ENCODE measurements around the gene UBA7.
"Not testable (repeated sequence)": the region's sequence is repeated elsewhere in the genome, so short reads cannot be mapped to it uniquely, and the experiment has no call there.

UBA7 gene

DNA sequence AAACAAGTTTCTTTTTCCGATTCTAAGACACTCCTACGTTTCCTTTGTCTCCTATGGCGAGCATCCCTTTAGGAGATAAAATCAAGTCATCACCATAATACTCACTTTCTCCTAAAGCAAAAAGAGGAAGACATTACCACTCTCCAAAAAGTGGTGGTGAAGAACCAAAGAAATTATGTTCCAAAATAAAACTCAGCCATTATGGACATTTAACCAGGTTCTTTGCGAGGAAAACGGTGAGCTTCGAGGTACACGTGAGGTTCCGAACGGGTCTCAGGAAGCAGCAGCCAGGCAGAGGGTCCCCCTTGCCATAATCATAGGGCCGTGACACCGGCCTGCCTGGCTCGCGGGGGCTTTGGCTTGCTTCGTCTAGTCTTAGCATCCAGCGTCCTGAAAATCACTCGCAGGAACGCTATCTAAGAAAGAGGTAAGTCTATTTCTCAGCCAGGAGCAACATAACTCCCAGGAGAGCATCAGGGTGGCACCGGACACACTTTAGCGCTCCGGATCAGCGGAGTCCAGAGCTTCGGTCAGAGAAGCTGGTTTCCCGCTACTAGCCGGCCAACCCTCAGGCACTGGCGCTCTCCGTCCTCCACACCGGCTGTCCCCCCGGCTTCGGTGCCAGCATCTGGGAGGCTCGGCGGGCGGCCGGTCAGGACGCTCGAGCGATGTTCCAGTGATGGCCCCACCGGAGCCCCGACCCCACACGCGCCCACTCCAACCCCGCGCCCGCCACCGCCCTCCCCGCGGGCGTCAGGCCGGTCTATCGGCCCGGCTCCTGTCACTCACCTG, 28.0 kb downstream of the UBA7 start:
- no peak for DNase-seq

GRCh38 chr3:49782277-49782676, 31.5 kb downstream of the UBA7 start:
- not testable (repeated sequence) for DNase-seq

GRCh38 chr3:49781415-49782199, 32.1 kb downstream of the UBA7 start:
- DNase-seq = no peak

DNA sequence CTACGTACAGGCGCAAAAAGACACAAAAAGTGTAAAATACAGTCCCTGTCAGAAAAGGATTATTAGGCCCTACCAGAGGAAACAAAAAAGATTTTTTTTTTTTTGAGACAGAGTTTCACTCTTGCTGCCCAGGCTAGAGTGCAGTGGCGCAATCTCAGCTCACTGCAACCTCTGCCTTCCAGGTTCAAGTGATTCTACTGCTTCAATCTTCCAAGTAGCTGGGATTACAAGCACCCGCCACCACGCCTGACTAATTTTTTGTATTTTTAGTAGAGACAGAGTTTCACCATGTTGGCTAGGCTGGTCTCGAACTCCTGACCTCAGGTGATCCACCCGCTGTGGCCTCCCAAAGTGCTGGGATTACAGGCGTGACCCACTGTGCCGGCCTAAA, 32.8 kb downstream of the UBA7 start:
- not testable (repeated sequence) for DNase-seq

DNA sequence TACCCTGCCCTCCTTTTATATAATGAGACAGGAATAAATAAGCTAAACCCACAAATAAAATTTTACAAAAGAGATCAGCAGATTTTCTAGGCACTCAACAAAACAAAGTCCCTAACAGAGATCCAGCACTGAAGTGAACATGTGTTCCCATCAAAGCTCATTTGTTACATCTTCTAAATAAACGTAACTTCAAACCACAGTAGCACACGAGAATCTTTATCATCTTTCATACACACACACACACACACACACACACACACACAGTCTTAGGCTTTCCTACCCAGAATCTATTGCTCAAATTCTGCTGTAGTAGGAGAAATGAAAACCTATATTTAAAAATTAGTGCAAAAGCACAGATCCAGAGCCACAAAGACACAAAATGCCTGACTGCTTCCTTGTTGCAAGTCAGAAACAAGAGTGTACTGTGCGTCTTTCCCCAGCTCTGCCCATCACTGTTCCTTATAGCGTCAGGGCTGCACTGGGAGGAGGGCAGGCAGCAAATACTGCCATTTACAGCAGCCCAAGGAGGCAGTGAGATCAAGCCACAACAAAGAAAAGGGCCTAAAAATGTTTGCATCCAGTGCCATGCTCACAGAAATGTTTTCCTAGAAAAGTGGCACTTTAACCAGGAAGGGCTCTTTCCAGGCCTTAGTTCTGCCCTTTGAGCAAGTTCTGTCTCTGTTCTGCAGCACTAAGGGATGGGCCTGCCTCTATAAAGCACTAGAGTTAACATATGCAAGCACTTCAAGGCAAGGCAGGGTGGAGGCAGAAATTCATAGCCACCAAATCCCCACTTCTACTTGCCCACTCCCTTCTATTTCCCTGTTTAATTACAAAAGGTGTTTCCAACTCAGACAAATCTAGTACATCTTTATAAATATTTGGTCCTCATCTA, 33.4 kb downstream of the UBA7 start:
- DNase-seq = no peak

- DNase-seq = no peak
Measured at GRCh38 chr3:49779358-49780079, 34.2 kb downstream of the UBA7 start.

DNA sequence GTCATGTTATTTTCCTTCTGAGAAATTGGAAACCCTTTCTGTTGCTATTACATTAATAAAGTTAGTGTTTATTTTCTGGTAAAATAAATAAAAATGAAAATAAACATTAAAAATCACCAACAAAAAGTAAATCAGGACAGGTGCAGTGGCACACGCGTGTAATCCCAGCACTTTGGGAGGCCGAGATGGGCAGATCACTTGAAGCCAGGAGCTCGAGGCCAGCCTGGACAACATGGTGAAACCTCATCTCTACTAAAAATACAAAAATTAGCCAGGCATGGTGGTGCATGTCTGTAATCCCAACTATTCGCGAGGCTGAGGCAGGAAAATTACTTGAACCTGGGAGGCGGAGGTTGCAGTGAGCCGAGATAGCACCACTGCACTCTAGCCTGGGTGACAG, 37.7 kb downstream of the UBA7 start:
- not testable (repeated sequence) for DNase-seq

DNA sequence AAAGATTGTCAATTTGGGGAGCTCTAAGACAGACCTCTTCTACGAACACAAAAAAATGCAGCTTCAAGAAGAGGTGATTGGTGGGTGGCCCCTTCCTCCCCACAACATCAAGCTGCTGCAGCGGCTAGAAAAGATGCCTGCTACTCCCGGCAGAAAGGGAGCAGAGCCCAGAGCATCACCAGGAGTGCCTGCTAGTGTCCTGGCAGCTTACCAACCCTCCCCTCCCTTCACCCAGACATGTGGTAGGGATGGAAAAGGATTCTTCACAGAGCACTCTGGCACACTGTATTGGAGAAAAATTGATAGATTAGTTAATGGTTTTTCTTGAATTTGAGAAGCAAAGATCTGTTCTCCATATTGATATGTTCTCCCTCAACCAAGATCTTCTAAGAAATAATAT, 38.2 kb downstream of the UBA7 start:
- no peak for DNase-seq

GRCh38 chr3:49772703-49773102, 41.0 kb downstream of the UBA7 start:
- no peak for DNase-seq

- no peak for DNase-seq
Measured at GRCh38 chr3:49771340-49771938, 42.3 kb downstream of the UBA7 start.

GRCh38 chr3:49769926-49770325, 43.8 kb downstream of the UBA7 start:
- no peak for DNase-seq

- DNase-seq = no peak
Measured at GRCh38 chr3:49769286-49769915, 44.4 kb downstream of the UBA7 start.

- no peak for DNase-seq
Measured at GRCh38 chr3:49763981-49764380, 49.8 kb downstream of the UBA7 start.

DNA sequence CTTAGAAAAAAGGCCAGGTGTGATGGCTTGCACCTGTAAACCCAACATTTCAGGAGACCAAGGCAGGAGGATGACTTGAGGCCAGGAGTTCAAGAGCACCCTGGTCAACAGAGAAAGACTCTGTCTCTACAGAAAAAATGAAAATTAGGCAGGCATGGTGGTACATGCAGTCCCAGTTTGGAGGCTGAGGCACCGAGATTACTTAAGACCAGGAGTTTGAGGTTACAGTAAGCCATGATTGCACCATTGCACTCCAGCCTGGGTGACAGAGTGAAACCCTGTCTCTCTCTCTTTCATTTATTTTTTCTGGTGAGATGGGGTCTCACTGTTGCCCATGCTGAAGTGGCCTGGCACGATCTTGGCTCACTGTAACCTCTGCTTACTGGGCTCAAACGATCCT, 52.1 kb downstream of the UBA7 start:
- DNase-seq = no peak

GRCh38 chr3:49759226-49759625, 54.5 kb downstream of the UBA7 start:
- DNase-seq = no peak

GRCh38 chr3:49757197-49757596, 56.6 kb downstream of the UBA7 start:
- no peak for DNase-seq

DNA sequence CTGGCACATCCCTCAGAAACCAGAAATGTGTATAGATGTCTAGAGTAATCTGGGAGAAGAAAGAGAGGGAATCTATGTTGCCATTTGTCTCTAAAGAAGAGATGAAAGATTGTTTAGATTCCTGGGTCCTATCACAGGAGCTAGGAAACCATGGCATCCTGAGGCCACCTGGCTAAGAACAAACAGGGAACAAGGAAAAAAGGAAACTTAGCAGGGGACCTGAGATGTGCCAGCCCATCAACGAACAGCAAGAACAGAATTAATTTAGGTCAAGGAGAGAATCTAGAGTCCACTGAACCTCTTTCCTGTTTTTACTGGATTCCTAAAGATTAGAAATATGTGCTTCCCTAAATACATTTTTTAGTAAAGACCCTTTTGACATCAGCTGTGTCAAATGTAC, 57.7 kb downstream of the UBA7 start:
- no peak for DNase-seq
